Activated T-cell treated with anti-CD3 and anti-CD28 coated beads for 4 hours (primary cell): Measurements from ENCODE around the gene SMYD3.

Source experiments
- DNase-seq: peaks from one replicate; pipeline ENCODE4 v3.0.0-alpha.2; 2020

The SMYD3 gene

DNA sequence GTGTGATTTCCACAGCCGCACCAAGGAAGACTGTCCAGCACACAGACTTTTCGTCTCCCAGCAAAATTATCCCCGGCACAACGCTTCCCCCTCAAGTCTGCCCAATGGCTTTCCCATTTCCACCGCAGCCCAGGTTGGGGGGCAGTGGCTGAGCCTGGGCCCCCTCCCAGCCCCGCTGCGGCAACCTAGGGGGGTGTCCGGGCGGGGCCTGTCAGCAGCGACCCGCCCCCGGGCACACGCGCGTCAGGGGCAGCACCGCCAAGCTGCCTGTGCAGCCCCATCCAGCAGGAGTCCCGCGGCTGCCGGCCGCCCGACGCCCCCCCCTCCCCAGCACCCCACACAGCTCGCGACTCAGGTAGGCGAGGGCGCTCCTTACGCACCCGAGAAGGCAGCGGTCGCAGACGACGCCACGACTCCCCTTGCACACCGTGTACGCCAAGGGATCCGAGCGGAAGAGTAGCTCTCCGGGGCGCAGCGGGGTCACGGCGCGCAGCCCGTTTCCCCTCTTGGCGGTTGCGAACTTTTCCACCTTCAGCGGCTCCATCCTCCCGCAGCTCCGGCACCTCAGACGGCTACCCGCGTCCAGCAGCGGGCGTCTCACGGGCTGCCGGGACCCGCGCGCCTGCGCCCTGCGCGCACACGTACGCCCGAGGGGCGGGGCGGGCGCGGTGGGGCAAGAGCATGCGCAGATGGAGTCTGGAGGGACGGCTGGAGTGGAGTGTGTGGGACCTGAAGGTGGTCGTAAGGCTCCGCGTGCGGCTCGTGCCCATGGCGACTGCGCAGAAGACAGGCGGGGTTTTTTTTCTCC, at the start of gene SMYD3:
Gene SMYD3, minus strand, starts transcription at position 606 of the 808 bp plus-strand sequence.
- DNase-seq: peak; percentile 60

- no peak for DNase-seq
Measured at GRCh38 chr1:246554201-246554600, 47.1 kb upstream of the SMYD3 start.

DNA sequence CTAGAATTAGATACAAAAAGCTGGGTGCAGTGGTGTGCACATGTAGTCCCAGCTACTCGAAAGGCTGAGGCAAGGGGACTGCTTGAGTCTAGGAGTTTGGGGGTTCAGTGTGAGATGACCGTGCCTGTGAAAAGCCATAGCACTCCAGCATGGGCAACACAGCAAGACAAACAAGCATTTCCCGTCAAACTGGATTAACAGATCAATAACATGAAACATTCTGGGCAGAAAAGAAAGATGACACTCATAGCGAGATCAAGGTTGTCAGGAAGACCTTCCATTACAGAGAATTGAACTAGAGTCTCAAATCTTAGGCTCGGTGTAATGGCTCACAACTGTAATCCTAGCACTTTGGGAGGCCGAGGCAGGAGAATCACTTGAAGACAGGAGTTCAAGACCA, 45.0 kb upstream of the SMYD3 start:
- no peak for DNase-seq

DNA sequence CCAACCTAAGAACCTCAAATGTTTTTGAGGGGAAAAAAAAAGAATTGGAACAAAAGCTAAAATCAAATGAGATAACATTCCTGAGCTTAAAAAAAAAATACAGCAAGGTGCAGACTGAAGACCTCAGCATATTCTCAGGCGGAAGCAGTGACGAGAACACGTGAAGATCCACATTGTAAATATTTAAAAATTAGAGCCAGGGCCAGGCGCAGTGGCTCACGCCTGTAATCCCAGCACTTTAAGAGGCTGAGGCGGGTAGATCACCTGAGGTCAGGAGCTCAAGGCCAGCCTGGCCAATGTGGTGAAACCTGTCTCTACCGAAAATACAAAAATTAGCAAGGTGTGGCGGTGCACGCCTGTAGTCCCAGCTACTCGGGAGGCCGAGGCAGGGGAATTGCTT, 43.3 kb upstream of the SMYD3 start:
- no peak for DNase-seq

DNA sequence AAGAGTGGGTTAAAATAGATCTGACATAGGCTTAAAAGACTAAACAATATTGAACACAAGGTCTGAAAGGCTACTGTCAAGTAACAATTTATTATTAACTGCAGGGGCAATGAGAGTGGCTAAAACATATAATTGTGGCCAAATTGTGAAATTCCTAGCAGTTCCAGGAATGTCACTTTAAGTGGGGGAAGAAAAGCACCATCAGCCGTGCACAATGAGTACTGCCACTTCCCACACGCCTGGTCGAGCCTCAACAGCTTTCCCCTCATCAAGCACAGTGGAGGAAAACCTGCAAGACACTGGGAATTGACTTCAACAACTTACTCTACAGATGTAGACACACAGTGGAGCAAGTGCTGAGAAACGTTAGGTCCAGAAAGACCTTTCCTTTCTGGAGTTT, 42.6 kb upstream of the SMYD3 start:
- DNase-seq: no peak

DNA sequence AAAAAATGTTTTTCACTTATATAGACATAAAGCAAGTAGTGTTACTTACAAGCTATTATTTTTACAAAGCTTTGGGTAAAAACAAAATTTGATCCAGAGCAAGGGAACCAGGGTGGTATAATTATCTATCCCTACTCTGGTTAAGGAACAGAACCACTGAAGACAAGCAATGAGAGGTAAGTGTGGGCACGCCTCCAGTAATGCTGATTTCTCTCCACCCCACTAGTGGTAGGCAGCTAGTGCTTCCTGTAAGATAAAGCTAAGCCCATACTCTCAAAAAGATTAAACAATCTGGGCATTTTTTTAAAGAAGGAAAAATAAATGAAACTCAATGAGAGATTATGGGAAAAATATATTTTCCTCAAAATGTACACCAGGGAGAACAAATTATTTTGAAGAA, 36.9 kb upstream of the SMYD3 start:
- no peak for DNase-seq

GRCh38 chr1:246540738-246541491, 33.8 kb upstream of the SMYD3 start:
- DNase-seq: no peak

DNA sequence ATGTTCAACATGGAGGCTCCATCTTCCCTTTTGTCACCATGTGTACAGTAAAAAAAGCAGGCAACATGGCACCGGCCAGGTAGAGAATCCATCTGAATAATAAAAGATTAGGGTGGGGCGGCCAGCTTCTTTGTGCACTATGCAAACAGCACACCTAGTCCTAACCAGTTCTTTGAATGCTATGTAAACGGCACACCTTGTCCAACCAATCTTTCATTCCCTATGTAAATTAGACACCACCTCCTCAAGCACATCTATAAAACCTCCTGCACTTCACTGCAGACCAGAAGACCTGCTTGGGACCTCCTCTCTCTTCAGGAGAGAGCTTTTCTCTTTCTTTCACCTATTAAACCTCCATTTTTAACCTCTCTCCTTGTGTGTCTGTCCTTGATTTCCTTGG, 30.8 kb upstream of the SMYD3 start:
- no peak for DNase-seq

DNA sequence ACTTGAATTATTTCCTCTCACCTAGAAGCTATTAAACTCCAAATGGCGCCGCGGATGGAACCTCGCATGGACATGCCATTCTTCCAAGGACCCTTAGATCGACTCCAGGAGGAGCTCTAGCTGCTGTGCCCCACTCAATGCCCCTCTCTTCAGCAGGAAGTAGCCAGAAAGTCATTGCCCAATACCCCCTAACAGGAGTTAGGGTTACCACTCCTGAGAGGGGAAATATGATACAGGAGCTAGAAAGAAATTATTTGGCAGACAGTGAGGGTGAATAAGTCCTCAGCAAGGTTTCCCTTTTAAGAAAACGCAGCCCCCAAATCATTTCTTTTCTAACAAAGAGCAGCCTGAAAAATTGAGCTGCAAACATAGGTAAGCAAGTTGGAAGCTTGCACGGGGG, 30.4 kb upstream of the SMYD3 start:
- no peak for DNase-seq

DNA sequence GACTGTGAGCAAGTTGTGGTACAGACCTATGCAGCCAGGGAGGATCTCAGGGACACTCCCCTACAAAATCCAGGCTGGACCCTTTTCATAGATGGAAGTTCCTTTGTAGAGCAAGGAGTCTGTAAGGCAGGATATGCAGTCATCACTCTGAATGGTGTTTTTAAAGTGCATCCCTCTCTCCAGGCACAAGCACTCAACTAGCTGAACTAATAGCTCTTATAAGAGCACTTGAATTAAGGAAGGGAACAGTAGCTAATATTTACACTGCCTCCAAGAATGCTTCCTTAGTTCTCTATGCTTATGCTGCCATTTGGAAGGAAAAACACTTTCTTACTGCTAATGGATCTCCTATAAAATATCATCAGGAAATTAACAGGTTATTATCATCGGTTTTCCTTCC, 27.0 kb upstream of the SMYD3 start:
- DNase-seq: no peak

GRCh38 chr1:246533371-246533905, 26.4 kb upstream of the SMYD3 start:
- no peak for DNase-seq

- no peak for DNase-seq
Measured at GRCh38 chr1:246532519-246532918, 25.4 kb upstream of the SMYD3 start.

DNA sequence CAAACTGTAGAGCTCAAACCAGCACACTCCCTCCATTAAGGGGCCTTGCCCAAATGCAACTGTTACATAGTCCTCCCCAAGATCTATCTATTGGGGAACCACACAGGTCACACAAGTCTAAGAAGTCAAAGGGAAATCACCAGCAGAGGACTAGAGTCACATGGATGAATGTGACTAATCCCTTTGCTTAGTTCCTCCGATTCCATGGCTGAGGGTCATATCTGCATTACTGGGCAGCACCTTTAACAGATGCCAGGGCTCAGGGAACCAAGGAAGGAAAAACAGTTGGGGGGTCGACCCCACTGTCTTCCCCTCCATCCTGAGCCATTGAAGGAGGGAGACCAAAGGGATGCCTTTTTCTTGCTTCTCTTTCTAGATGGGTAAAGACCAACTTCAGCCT, 23.4 kb upstream of the SMYD3 start:
- DNase-seq: no peak

- no peak for DNase-seq
Measured at GRCh38 chr1:246528933-246529731, 22.1 kb upstream of the SMYD3 start.

- DNase-seq: no peak
Measured at GRCh38 chr1:246527402-246528088, 20.5 kb upstream of the SMYD3 start.

DNA sequence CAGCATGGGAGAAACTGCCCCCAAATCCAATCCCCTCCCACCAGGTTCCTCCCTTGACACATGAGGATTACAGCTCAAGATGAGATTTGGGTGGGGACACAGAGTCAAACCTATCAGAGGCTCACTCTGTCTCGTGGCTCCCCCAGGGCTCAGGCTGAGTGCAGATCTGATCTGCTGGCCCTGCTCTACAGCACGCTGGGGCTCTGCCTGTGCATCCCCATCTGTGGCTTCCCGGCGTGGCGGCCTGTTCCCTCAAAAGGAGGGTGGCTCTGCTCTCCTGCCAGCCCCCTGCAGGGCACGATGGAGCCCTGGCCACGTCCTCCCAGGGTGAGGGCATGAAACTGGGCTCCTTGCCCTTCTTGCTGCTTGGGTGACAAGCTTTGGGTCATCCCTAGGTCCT, 19.8 kb upstream of the SMYD3 start:
- DNase-seq: no peak

DNA sequence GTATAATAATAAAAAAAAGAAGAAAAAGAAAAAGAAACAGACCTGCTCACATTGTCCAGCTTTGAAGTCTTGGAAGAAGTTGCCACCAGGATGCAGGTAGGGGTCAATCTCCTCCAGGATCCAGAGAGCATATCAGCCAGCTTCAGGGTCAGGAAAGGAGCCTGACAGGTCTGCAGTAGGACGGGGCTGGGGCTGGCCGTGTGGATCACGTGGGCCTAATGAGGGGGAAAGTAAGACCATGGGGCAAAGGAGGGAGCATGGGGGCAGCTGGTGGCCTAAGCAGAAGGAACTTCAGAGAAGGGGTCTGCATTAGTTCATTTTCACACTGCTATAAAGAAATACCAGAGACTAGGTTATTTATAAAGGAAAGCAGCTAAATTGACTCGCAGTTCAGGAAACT, 19.3 kb upstream of the SMYD3 start:
- DNase-seq: no peak

DNA sequence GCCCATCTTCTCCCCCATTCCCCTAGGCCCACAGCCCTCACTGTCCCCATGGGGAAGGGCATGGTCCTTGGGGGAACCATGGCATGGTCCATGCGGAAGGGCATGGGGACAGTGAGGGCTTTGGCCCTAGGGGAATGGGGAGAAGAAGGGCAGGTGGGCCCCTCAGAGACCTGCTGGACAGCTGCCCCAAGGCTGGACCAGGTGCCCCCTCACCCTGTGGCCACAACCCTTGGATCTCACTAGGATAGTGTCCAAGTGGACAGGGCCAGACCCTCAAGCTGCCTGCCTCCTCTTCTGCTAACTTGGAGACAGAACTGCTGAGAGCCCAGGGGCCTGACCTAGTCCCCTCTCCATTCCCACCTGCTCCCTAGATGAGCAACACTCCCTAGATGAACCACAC, 12.4 kb upstream of the SMYD3 start:
- no peak for DNase-seq

DNA sequence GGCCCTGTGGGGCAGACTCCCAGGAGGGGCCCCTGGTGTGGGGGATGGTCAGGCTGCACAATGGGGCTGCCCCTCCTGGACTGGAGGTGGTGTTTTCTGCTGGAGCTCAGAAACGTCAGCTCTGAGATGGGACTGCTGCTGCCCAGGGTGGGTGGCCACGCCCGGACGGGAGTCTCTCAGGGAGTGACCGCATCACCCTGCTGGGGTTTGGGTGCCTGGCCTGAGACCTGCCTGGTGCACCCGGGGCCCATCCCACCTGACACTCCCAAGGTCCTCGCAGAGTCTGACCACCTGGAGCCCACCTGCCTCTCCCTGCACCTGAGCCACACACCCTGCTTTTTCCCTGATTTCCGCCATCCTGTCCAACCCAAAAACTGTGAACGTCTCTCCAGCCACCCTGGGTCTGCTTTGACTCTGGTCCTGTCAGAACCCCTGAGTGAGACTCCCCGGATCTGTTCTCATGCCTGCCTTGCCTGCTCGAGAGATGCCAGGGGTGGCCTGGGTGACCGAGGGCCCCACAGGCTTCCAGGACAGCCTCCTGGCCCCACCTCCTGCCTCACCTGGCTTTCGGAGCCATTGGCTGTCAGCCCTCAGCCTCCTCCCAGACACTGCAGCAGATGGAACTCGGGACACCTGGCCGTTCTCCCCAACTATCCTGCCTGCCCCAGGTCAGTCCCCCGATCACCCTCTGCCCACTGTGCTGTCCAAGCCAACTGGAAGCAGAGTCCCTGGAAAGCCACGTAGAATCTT, 11.6 kb upstream of the SMYD3 start:
- DNase-seq: no peak

GRCh38 chr1:246517391-246517790, 10.3 kb upstream of the SMYD3 start:
- no peak for DNase-seq

- DNase-seq: no peak
Measured at GRCh38 chr1:246516126-246516525, 9.0 kb upstream of the SMYD3 start.
